ENCODE measurements around the gene KIAA1210. TPM values are rescaled to one million over a fixed set of nuclear protein-coding genes. Genes with fewer than 3 reads are reported as not detected.

KIAA1210 gene
- total RNA-seq, 1 donor from 2014 or later = not detected

DNA sequence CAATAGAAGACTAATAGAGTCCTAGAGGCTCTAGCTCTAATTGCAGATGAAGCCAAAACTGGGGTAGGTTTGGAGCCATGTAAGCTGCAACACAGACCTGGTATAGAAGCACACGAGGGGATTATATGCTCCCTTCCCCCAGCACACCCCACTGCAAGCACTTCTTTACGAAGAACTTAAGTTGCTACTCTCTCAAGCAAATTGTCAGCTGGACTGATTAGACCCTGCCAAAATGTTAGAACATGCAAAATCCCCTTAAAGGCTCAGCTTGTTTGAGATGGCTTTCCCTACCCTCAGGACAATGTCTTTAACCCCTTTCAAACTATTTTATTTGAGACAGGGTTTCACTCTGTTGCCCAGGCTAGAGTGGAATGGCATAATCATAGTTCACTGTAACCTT, 4.7 kb upstream of the KIAA1210 start:
- Mint-ChIP-seq H3K4me1 (ENCODE audit: low read depth) (no peaks in the 10 kb centered on the region), H3K9me3 (no peaks in the 10 kb centered on the region), H3K27ac (no peak overlapping the region), H3K4me3 (ENCODE audit: low read depth) (no peak overlapping the region), H3K27me3 (ENCODE audit: low read depth) (peaks cover 4% of the 10 kb centered on the region), H3K36me3 (ENCODE audit: low read depth) (no peaks in the 10 kb centered on the region)
- intact Hi-C loops (cut with micrococcal nuclease) = no loop called here
- DNase-seq (ENCODE audit: low spot score) = no peak

DNA sequence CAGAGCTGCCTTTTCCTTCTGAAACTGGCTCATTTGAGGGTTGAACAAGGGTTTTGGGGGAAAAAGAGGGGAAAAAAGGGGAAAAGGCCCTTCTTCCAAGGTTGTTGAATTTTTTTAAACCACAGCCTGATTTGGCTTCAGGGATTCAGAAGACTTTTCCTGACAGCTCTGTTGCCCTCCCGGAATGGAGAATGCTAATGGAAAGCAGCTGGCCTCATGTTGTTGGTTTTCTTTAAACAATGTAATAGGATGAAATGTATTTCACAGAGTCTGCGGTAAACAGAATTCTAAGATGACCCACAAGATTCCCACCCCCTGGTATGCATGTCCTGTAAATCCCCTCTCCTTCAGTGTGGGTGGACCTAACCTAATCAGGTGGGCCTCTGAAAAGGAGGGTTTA, 3.3 kb upstream of the KIAA1210 start:
- H3K27ac Mint-ChIP-seq = no peak overlapping the region
- no peak overlapping the region for H3K4me3 Mint-ChIP-seq (ENCODE audit: low read depth)
- no peaks in the 10 kb centered on the region for H3K9me3 Mint-ChIP-seq
- no peak for DNase-seq (ENCODE audit: low spot score)
- intact Hi-C loops (cut with micrococcal nuclease) = no loop called here
- no peaks in the 10 kb centered on the region for H3K36me3 Mint-ChIP-seq (ENCODE audit: low read depth)
- H3K27me3 Mint-ChIP-seq (ENCODE audit: low read depth) = peaks cover 2% of the 10 kb centered on the region
- no peaks in the 10 kb centered on the region for H3K4me1 Mint-ChIP-seq (ENCODE audit: low read depth)

GRCh38 chrX:119121341-119121740, 6.3 kb downstream of the KIAA1210 start:
- Mint-ChIP-seq H3K27ac (no peak overlapping the region), H3K27me3 (ENCODE audit: low read depth) (no peaks in the 10 kb centered on the region), H3K36me3 (ENCODE audit: low read depth) (no peaks in the 10 kb centered on the region), H3K4me3 (ENCODE audit: low read depth) (no peak overlapping the region), H3K9me3 (no peaks in the 10 kb centered on the region), H3K4me1 (ENCODE audit: low read depth) (no peaks in the 10 kb centered on the region)
- intact Hi-C loops (cut with micrococcal nuclease) = no loop called here
- DNase-seq (ENCODE audit: low spot score) = no peak

DNA sequence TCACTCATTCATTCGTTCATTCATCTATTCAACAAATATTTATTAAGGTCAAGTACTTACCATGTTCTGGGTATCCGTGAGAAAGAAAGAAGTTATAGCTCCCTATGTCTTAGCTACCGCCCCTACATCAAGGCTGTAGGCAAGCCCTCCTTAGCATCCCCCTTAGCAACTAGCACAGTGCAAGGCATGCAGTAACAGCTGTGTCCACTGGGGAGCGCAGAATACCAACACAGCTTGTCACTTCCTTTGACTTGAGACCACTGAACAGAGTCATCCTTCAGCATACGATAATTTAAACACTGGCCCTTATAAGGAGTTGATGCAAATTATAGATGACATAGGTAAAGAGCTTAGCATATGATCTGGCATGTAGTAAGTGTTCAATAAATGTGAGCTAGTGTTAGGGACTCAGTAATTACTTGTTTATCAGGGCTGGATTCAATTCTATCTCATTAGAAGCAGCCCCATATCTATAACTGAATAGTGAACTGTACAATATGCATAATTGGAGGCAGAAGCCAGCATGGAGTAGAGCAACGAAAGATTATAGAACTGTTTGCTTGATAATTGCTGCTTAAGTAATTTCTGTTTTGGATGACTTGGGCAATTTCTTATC, 8.7 kb downstream of the KIAA1210 start:
- Mint-ChIP-seq H3K27me3 (ENCODE audit: low read depth) (no peaks in the 10 kb centered on the region), H3K27ac (no peak overlapping the region), H3K4me1 (ENCODE audit: low read depth) (no peaks in the 10 kb centered on the region), H3K9me3 (no peaks in the 10 kb centered on the region), H3K4me3 (ENCODE audit: low read depth) (no peak overlapping the region), H3K36me3 (ENCODE audit: low read depth) (no peaks in the 10 kb centered on the region)
- intact Hi-C loops (cut with micrococcal nuclease) = loop anchor here (1.0 to 5.0 kb wide), 2 partner anchors 98 to 147 kb away; no protein-coding TSS in a partner anchor
- peak; percentile 17 for DNase-seq (ENCODE audit: low spot score)

DNA sequence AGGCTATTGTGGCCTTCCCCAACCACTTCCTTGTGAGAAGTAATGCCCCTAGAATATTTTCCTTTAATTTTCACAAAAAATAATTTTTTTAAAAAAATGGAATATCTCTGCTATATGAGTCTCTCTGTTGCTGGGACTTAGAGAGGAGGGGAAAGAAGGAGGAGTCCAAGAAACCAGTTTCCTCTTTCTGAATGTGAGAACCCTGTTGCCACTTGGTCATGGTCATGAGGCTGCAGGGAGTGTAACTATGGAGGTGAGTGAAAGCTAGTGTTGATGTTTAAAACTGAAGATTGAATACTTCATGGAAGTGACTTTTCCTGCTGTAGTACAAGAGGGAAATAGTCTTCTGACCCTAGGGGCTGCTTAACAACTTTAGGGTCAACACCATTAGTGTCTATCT, 20.4 kb downstream of the KIAA1210 start:
- no peaks in the 10 kb centered on the region for H3K4me1 Mint-ChIP-seq (ENCODE audit: low read depth)
- no peak overlapping the region for H3K4me3 Mint-ChIP-seq (ENCODE audit: low read depth)
- peaks cover 5% of the 10 kb centered on the region for H3K27me3 Mint-ChIP-seq (ENCODE audit: low read depth)
- no peak for DNase-seq (ENCODE audit: low spot score)
- no peaks in the 10 kb centered on the region for H3K36me3 Mint-ChIP-seq (ENCODE audit: low read depth)
- H3K27ac Mint-ChIP-seq = no peak overlapping the region
- H3K9me3 Mint-ChIP-seq = no peaks in the 10 kb centered on the region
- intact Hi-C loops (cut with micrococcal nuclease) = no loop called here

GRCh38 chrX:119105826-119106225, 21.8 kb downstream of the KIAA1210 start:
- DNase-seq (ENCODE audit: low spot score) = no peak
- intact Hi-C loops (cut with micrococcal nuclease) = no loop called here
- Mint-ChIP-seq H3K36me3 (ENCODE audit: low read depth) (no peaks in the 10 kb centered on the region), H3K27ac (no peak overlapping the region), H3K4me3 (ENCODE audit: low read depth) (no peak overlapping the region), H3K9me3 (no peaks in the 10 kb centered on the region), H3K27me3 (ENCODE audit: low read depth) (peaks cover 5% of the 10 kb centered on the region), H3K4me1 (ENCODE audit: low read depth) (no peaks in the 10 kb centered on the region)

DNA sequence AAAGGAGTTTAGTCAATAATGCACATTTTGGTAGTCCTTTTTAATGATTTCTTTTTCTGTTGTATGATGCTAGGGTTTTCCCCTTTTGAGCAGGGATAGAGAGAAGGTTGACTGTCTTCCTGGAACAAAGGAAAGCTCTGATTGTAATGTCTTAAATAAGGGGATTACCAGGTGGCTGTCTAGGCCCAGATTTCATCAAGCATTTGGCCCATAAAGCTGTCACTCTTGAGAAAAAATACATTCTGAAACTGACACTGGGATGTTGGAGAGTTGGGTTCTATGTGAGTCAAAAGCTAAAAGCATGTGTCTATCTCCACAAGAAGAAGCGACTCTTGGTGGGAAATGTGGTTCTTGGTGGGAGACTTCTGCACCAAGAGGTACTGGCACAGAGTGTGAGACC, 26.4 kb downstream of the KIAA1210 start:
- no peak overlapping the region for H3K27ac Mint-ChIP-seq
- intact Hi-C loops (cut with micrococcal nuclease) = no loop called here
- no peak overlapping the region for H3K4me3 Mint-ChIP-seq (ENCODE audit: low read depth)
- H3K4me1 Mint-ChIP-seq (ENCODE audit: low read depth) = no peaks in the 10 kb centered on the region
- H3K36me3 Mint-ChIP-seq (ENCODE audit: low read depth) = no peaks in the 10 kb centered on the region
- H3K9me3 Mint-ChIP-seq = no peaks in the 10 kb centered on the region
- no peak for DNase-seq (ENCODE audit: low spot score)
- H3K27me3 Mint-ChIP-seq (ENCODE audit: low read depth) = peaks cover 5% of the 10 kb centered on the region

- no peak overlapping the region for H3K4me3 Mint-ChIP-seq (ENCODE audit: low read depth)
- intact Hi-C loops (cut with micrococcal nuclease) = no loop called here
- no peaks in the 10 kb centered on the region for H3K4me1 Mint-ChIP-seq (ENCODE audit: low read depth)
- H3K36me3 Mint-ChIP-seq (ENCODE audit: low read depth) = no peaks in the 10 kb centered on the region
- H3K9me3 Mint-ChIP-seq = no peaks in the 10 kb centered on the region
- no peak overlapping the region for H3K27ac Mint-ChIP-seq
- DNase-seq (ENCODE audit: low spot score) = no peak
- peaks cover 5% of the 10 kb centered on the region for H3K27me3 Mint-ChIP-seq (ENCODE audit: low read depth)
These were observed 31.7 kb downstream of the KIAA1210 start for GRCh38 chrX:119095936-119096335.

DNA sequence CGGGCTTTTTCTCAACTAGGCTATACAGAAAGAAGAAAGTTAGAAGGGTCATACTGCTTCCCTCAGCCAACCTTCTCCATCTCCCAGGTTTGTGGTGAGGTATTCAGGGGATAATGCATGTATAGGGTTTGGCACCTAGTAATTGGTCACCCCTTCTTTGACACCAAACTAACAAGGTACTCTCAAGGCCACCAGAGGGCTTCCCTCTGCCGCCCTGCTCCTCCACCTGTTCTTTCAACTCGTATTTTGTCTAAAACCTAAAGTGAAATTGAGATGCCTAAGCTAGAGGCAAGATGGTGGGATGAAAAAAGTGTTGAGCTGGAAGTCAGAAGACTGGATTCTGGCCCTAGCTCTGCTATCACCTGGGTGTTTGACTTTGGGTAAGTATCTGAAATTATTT, 32.8 kb downstream of the KIAA1210 start:
- Mint-ChIP-seq H3K4me3 (ENCODE audit: low read depth) (no peak overlapping the region), H3K9me3 (no peaks in the 10 kb centered on the region), H3K36me3 (ENCODE audit: low read depth) (no peaks in the 10 kb centered on the region), H3K27ac (no peak overlapping the region), H3K4me1 (ENCODE audit: low read depth) (no peaks in the 10 kb centered on the region), H3K27me3 (ENCODE audit: low read depth) (peaks cover 5% of the 10 kb centered on the region)
- no peak for DNase-seq (ENCODE audit: low spot score)
- intact Hi-C loops (cut with micrococcal nuclease) = no loop called here

DNA sequence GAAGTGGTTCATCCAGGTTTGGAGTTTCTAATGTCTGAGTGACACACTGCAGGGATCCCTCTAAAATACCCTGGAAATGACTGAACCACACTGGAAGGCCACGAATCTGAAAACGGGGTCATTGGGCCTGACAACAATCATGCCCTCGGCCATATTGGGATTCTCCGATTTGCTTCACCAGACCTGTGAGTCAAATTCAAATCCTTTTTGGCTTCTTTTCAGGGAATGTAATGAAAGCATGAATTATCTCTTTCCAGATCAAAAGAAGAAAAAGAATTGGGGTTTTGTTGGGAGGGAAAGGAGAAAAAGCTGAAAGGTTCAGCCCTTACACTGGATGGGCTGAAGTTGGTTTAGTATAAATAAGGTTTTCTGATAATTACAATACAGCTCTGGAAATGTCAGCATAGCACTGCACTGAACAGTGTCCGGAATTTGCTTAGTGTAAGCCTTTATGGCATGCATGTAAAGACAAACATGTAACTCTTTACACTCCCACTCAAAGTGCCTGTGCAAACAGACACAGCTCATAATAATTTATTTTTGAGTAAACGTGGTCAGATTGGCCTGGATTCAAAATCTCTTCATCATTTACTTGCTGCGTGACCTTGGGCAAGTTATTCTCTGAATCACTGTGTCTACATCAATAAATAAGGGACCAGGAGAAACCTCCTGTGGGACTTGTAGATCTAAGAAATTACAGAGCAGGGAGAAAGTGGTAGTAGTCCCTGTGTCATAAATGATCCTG, 33.4 kb downstream of the KIAA1210 start:
- no peak for DNase-seq (ENCODE audit: low spot score)
- no peaks in the 10 kb centered on the region for H3K36me3 Mint-ChIP-seq (ENCODE audit: low read depth)
- peaks cover 7% of the 10 kb centered on the region for H3K27me3 Mint-ChIP-seq (ENCODE audit: low read depth)
- no peak overlapping the region for H3K27ac Mint-ChIP-seq
- intact Hi-C loops (cut with micrococcal nuclease) = no loop called here
- H3K4me1 Mint-ChIP-seq (ENCODE audit: low read depth) = no peaks in the 10 kb centered on the region
- no peak overlapping the region for H3K4me3 Mint-ChIP-seq (ENCODE audit: low read depth)
- H3K9me3 Mint-ChIP-seq = no peaks in the 10 kb centered on the region

DNA sequence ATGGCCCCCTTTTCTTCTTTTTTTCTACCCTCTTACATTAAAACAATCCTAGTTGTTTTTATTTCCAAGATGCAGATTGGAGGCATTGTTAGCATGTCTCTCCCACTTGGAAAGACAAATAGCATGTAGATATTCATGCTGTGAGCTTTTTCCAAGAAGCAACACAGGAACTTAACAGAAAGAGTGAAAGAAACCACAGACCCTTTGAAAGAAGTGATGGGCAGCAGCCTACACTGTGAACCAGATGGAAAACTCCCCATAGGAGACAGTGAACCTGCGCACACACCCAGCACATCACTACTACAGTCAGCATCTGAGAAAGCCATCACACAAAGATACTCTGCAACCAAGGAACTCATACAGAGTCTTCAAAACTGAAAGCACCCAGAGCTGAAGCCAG, 37.0 kb downstream of the KIAA1210 start:
- H3K36me3 Mint-ChIP-seq (ENCODE audit: low read depth) = no peaks in the 10 kb centered on the region
- no peaks in the 10 kb centered on the region for H3K9me3 Mint-ChIP-seq
- peaks cover 7% of the 10 kb centered on the region for H3K27me3 Mint-ChIP-seq (ENCODE audit: low read depth)
- no peak overlapping the region for H3K4me3 Mint-ChIP-seq (ENCODE audit: low read depth)
- H3K4me1 Mint-ChIP-seq (ENCODE audit: low read depth) = no peaks in the 10 kb centered on the region
- intact Hi-C loops (cut with micrococcal nuclease) = no loop called here
- no peak overlapping the region for H3K27ac Mint-ChIP-seq
- DNase-seq (ENCODE audit: low spot score) = no peak

GRCh38 chrX:119089619-119090018, 38.0 kb downstream of the KIAA1210 start:
- peaks cover 7% of the 10 kb centered on the region for H3K27me3 Mint-ChIP-seq (ENCODE audit: low read depth)
- H3K27ac Mint-ChIP-seq = no peak overlapping the region
- no peaks in the 10 kb centered on the region for H3K36me3 Mint-ChIP-seq (ENCODE audit: low read depth)
- H3K9me3 Mint-ChIP-seq = no peaks in the 10 kb centered on the region
- no peak overlapping the region for H3K4me3 Mint-ChIP-seq (ENCODE audit: low read depth)
- DNase-seq (ENCODE audit: low spot score) = no peak
- intact Hi-C loops (cut with micrococcal nuclease) = no loop called here
- no peaks in the 10 kb centered on the region for H3K4me1 Mint-ChIP-seq (ENCODE audit: low read depth)

DNA sequence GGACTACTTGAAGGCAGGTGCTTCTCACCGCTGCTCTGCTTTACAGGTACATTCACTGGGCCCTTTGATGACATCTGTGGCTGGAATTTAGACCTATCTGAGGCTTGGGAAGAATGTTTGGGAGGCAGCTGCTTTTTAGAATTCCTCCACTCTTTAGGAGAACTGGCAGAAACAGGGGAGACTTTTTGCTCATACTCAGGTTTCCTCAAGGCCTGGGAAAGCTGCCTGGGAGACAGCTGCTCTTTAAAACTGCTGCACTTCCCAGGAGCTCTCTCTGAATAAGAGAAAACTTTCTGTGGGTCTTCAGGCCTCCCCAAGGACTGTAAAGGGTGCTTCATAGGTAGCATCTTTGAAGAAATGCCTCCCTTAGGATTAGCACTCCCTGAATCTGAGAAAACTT, 40.5 kb downstream of the KIAA1210 start:
- no peak for DNase-seq (ENCODE audit: low spot score)
- Mint-ChIP-seq H3K27ac (no peak overlapping the region), H3K4me1 (ENCODE audit: low read depth) (no peaks in the 10 kb centered on the region), H3K9me3 (no peaks in the 10 kb centered on the region), H3K4me3 (ENCODE audit: low read depth) (no peak overlapping the region), H3K36me3 (ENCODE audit: low read depth) (no peaks in the 10 kb centered on the region), H3K27me3 (ENCODE audit: low read depth) (peaks cover 10% of the 10 kb centered on the region)
- intact Hi-C loops (cut with micrococcal nuclease) = no loop called here
